Neural cell (in vitro differentiated cells): Measurements from ENCODE around the gene ZNF521.

Experiments used
- CTCF ChIP-seq: fragments of 450-650 bp; IDR thresholded peaks from 2 replicates; pipeline ENCODE4 v1.5.1; 2014; ENCODE audit warnings: antibody characterized with exemption, mild to moderate bottlenecking, moderate library complexity; ENCODE audit not compliant: poor library complexity, severe bottlenecking
- EP300 ChIP-seq: fragments of 450-650 bp; conservative IDR thresholded peaks from 2 replicates; pipeline ENCODE4 v1.6.1; 2014; ENCODE audit warnings: antibody characterized with exemption, mild to moderate bottlenecking, moderate library complexity; ENCODE audit not compliant: poor library complexity, severe bottlenecking
- EZH2 ChIP-seq: fragments of 200-600, 300-800 bp; shearing (Covaris generic), sonication (generic); IDR thresholded peaks from 2 replicates; pipeline ENCODE4 v1.6.1; 2014; ENCODE audit warnings: antibody characterized with exemption, low read length, borderline replicate concordance, mild to moderate bottlenecking; ENCODE audit not compliant: insufficient read depth, poor library complexity, severe bottlenecking
- MXI1 ChIP-seq: fragments of 450-650 bp; conservative IDR thresholded peaks from 2 replicates; pipeline ENCODE4 v1.6.1; 2014; ENCODE audit warnings: antibody characterized with exemption, mild to moderate bottlenecking; ENCODE audit not compliant: poor library complexity, severe bottlenecking
- POLR2AphosphoS5 ChIP-seq: IDR thresholded peaks from 2 replicates; pipeline ENCODE4 v1.6.1; 2012
- RAD21 ChIP-seq: fragments of 450-650 bp; conservative IDR thresholded peaks from 2 replicates; pipeline ENCODE4 v1.6.1; 2014; ENCODE audit warnings: antibody characterized with exemption, mild to moderate bottlenecking, moderate library complexity
- SMC3 ChIP-seq: fragments of 450-650 bp; conservative IDR thresholded peaks from 2 replicates; pipeline ENCODE4 v1.6.1; 2014; ENCODE audit warnings: antibody characterized with exemption, mild to moderate bottlenecking, moderate library complexity; ENCODE audit not compliant: poor library complexity
- TAF1 ChIP-seq: IDR thresholded peaks from 2 replicates; pipeline ENCODE4 v1.6.1; 2012; ENCODE audit warnings: low read depth

GRCh38 chr18:25230658-25231326 is 121.2 kb downstream of the ZNF521 start:
- no peak for TF ChIP-seq CTCF
- no peak for TF ChIP-seq EZH2
- no peak for TF ChIP-seq EP300
- TF ChIP-seq TAF1 = no peak
- no peak for TF ChIP-seq RAD21
- no peak for TF ChIP-seq MXI1
- no peak for TF ChIP-seq SMC3
- no peak for TF ChIP-seq POLR2AphosphoS5
